GM21515 (cell line): ENCODE measurements around the gene METTL4.
A peak's percentile ranks its signal among the peaks of the same experiment; 100 is the strongest.
"Not testable (repeated sequence)": the region's sequence is repeated elsewhere in the genome, so short reads cannot be mapped to it uniquely, and the experiment has no call there.

ENCODE experiments used
- ATAC-seq: cut with Tn5 transposase; IDR thresholded peaks from one replicate; pipeline ENCODE4 v1.9.1; 2021; ENCODE audit not compliant: unreplicated experiment

The METTL4 gene

GRCh38 chr18:2564373-2564772, 6.9 kb downstream of the METTL4 start:
- ATAC-seq: no peak

GRCh38 chr18:2559249-2559648, 12.1 kb downstream of the METTL4 start:
- no peak for ATAC-seq

GRCh38 chr18:2557536-2557935, 13.8 kb downstream of the METTL4 start:
- no peak for ATAC-seq

GRCh38 chr18:2555895-2556294, 15.4 kb downstream of the METTL4 start:
- ATAC-seq: no peak

- no peak for ATAC-seq
Observed at GRCh38 chr18:2554696-2555095, 16.6 kb downstream of the METTL4 start.

GRCh38 chr18:2551425-2551824, 19.9 kb downstream of the METTL4 start:
- ATAC-seq: no peak

- ATAC-seq: no peak
Observed at GRCh38 chr18:2549462-2549861, 21.8 kb downstream of the METTL4 start.

- peak; percentile 78 for ATAC-seq
Observed at GRCh38 chr18:2547477-2548087, 23.7 kb downstream of the METTL4 start.

- no peak for ATAC-seq
Observed at GRCh38 chr18:2545155-2545554, 26.1 kb downstream of the METTL4 start.

GRCh38 chr18:2541925-2542563, 29.3 kb downstream of the METTL4 start:
- ATAC-seq: peak; percentile 72

- ATAC-seq: no peak
Observed at GRCh38 chr18:2540575-2540974, 30.7 kb downstream of the METTL4 start.

GRCh38 chr18:2538844-2539243, 32.5 kb downstream of the METTL4 start:
- no peak for ATAC-seq

GRCh38 chr18:2538236-2538635, 33.1 kb downstream of the METTL4 start:
- no peak for ATAC-seq

- ATAC-seq: no peak
Observed at GRCh38 chr18:2537296-2537695, 34.0 kb downstream of the METTL4 start.

- no peak for ATAC-seq
Observed at GRCh38 chr18:2536493-2536892, 34.8 kb downstream of the METTL4 start.

GRCh38 chr18:2536063-2536462, 35.2 kb downstream of the METTL4 start:
- no peak for ATAC-seq

GRCh38 chr18:2535419-2535910, 35.8 kb downstream of the METTL4 start:
- no peak for ATAC-seq

- no peak for ATAC-seq
Observed at GRCh38 chr18:2534906-2535305, 36.4 kb downstream of the METTL4 start.

GRCh38 chr18:2532797-2533196, 38.5 kb downstream of the METTL4 start:
- no peak for ATAC-seq

GRCh38 chr18:2531751-2532150, 39.6 kb downstream of the METTL4 start:
- no peak for ATAC-seq

GRCh38 chr18:2529154-2529553, 42.2 kb downstream of the METTL4 start:
- no peak for ATAC-seq

GRCh38 chr18:2526329-2526728, 45.0 kb downstream of the METTL4 start:
- ATAC-seq: no peak

- not testable (repeated sequence) for ATAC-seq
Observed at GRCh38 chr18:2524794-2525198, 46.5 kb downstream of the METTL4 start.
